Stomach (tissue), 4 donors: ENCODE data around the gene C4orf50.

Experiments used
- CTCF ChIP-seq, 7 experiments: fragments of 450-650 bp in 4 of 7; fragments of 200-600 bp in 3 of 7; sonication (generic) in 3 of 7; IDR thresholded peaks; one replicate each; pipeline ENCODE4 v1.5.1; 2016 to 2019; ENCODE audit warnings: antibody characterized with exemption in 7 of 7, control low read depth in 2 of 7, mild to moderate bottlenecking in 1 of 7
- EP300 ChIP-seq: sonication (generic); formaldehyde crosslinking; IDR thresholded peaks from one replicate; pipeline ENCODE4 v1.6.1; 2017; ENCODE audit warnings: antibody characterized with exemption
- POLR2A ChIP-seq, 4 donors: fragments of 450-650 bp; IDR thresholded peaks; one replicate each; pipeline ENCODE4 v1.6.1; 2016; ENCODE audit warnings: antibody characterized with exemption in 4 of 4, control low read depth in 2 of 4, mild to moderate bottlenecking in 1 of 4, moderate library complexity in 1 of 4
- POLR2AphosphoS5 ChIP-seq, 3 donors: sonication (generic); formaldehyde crosslinking; IDR thresholded peaks; one replicate each; pipeline ENCODE4 v1.6.1; 2016; ENCODE audit warnings: antibody characterized with exemption in 3 of 3

- no peak for TF ChIP-seq CTCF (IDR thresholded peaks at IDR 0.05)
- TF ChIP-seq POLR2AphosphoS5 (IDR thresholded peaks at IDR 0.05), result no peak
- TF ChIP-seq POLR2A (IDR thresholded peaks at IDR 0.05), result no peak
- no peak for TF ChIP-seq EP300
These were observed 431 bp downstream of the C4orf50 start for GRCh38 chr4:6017800-6018199.
